Panc1 (cell line): ENCODE data around the gene NUP98. TPM values are rescaled to one million over a fixed set of nuclear protein-coding genes. Genes with fewer than 3 reads are reported as not detected.
"Not testable (repeated sequence)": the region's sequence is repeated elsewhere in the genome, so short reads cannot be mapped to it uniquely, and the experiment has no call there.

Experiments used
- ATAC-seq: fragments of 200-7000 bp; cut with Tn5 transposase; 2 replicates; pipeline ENCODE4 v1.9.1; 2020; ENCODE audit warnings: mild to moderate bottlenecking, moderate library complexity
- BruUV-seq: library from RNA; stranded (reverse); fragments of 400-500 nt; replicated peaks from 2 replicates; lab custom pipeline; 2021; lab: Mats Ljungman, UMichigan
- CTCF ChIA-PET: fragments of 300-600 bp; sonication (Branson Sonifier 250); formaldehyde crosslinking; loops from one replicate; lab custom pipeline; 2022; ENCODE audit warnings: antibody characterized with exemption; lab: Charles Lee
- POLR2A ChIA-PET: fragments of 300-600 bp; sonication (Branson Sonifier 250); formaldehyde crosslinking; loops from one replicate; lab custom pipeline; 2022; ENCODE audit warnings: antibody characterized with exemption; lab: Charles Lee
- DNase-seq: peaks from one replicate; pipeline ENCODE4 v3.0.0-alpha.2; 2010; ENCODE audit warnings: low read depth, low spot score
- H3K27ac ChIP-seq: 2 replicates; pipeline ENCODE4 v1.5.1; 2011; ENCODE audit warnings: mild to moderate bottlenecking, low read length, inconsistent platforms
- H3K27me3 ChIP-seq: fragments of 200-500 bp; sonication (Bioruptor generic); 2 replicates; pipeline ENCODE4 v1.6.0; 2014; ENCODE audit warnings: low read length, inconsistent platforms; ENCODE audit not compliant: control insufficient read depth, insufficient read depth
- H3K36me3 ChIP-seq: fragments of 200-500 bp; sonication (Bioruptor generic); 2 replicates; pipeline ENCODE4 v1.5.1; 2014; ENCODE audit warnings: inconsistent platforms, mild to moderate bottlenecking, low read length, moderate library complexity; ENCODE audit not compliant: control insufficient read depth, insufficient read depth
- H3K4me1 ChIP-seq: 2 replicates; pipeline ENCODE4 v1.5.1; 2011; ENCODE audit warnings: inconsistent platforms, mild to moderate bottlenecking, low read length, moderate library complexity; ENCODE audit not compliant: control insufficient read depth, insufficient read depth
- H3K4me3 ChIP-seq, 2 experiments: 2 replicates each; pipeline ENCODE4 v1.5.1; 2011 to 2012; ENCODE audit warnings: low read depth in 2 of 2, low read length in 2 of 2, mild to moderate bottlenecking in 2 of 2, inconsistent platforms in 1 of 2, moderate library complexity in 1 of 2
- H3K9me3 ChIP-seq: fragments of 200-500 bp; sonication (Bioruptor generic); 2 replicates; pipeline ENCODE4 v1.5.1; 2014; ENCODE audit warnings: low read depth, mild to moderate bottlenecking, inconsistent platforms, low read length, moderate library complexity; ENCODE audit not compliant: control insufficient read depth, insufficient read depth
- POLR2AphosphoS5 ChIP-seq: IDR thresholded peaks from 2 replicates; pipeline ENCODE4 v1.6.1; 2012; ENCODE audit warnings: mild to moderate bottlenecking, low read depth, low read length, moderate library complexity
- SIN3A ChIP-seq: IDR thresholded peaks from 2 replicates; pipeline ENCODE4 v1.6.1; 2012; ENCODE audit warnings: low read depth, mild to moderate bottlenecking, low read length, moderate library complexity, borderline replicate concordance; ENCODE audit not compliant: insufficient read depth
- TCF7L2 ChIP-seq: IDR thresholded peaks from 2 replicates; pipeline ENCODE4 v1.6.1; 2011; ENCODE audit warnings: mild to moderate bottlenecking, low read depth, low read length, inconsistent platforms
- in situ Hi-C: cut with HindIII; loops from 2 replicates; pipeline ENCODE4 v1.10.0; 2016; ENCODE audit warnings: low sequenced_read_pairs, low pct_unique_long_range_greater_than_20kb
- intact Hi-C: fragments of 100-400 bp; cut with micrococcal nuclease; formaldehyde crosslinking; loops from one replicate; pipeline ENCODE4 v1.10.0; 2022; ENCODE audit not compliant: unreplicated experiment
- total RNA-seq: library from RNA; stranded (reverse); gene quantifications from one replicate; pipeline ENCODE4 v1.2.1, GENCODE V29; 2021; ENCODE audit not compliant: unreplicated experiment
- TF ChIP-seq, protein P1 (sequence below): fragments of 450-650 bp; IDR thresholded peaks from 2 replicates; pipeline ENCODE4 v1.5.1; 2017; ENCODE audit warnings: mild to moderate bottlenecking
- TF ChIP-seq, protein P2 (sequence below), 2 experiments: IDR thresholded peaks; 2 replicates each; pipeline ENCODE4 v1.6.1; 2011 to 2012; ENCODE audit warnings: low read depth in 2 of 2, control low read depth in 1 of 2, low read length in 1 of 2, mild to moderate bottlenecking in 1 of 2, moderate library complexity in 1 of 2; ENCODE audit not compliant: insufficient read depth in 1 of 2

The NUP98 gene
- total RNA-seq, 1 experiment from 2014 or later = 244 TPM

DNA sequence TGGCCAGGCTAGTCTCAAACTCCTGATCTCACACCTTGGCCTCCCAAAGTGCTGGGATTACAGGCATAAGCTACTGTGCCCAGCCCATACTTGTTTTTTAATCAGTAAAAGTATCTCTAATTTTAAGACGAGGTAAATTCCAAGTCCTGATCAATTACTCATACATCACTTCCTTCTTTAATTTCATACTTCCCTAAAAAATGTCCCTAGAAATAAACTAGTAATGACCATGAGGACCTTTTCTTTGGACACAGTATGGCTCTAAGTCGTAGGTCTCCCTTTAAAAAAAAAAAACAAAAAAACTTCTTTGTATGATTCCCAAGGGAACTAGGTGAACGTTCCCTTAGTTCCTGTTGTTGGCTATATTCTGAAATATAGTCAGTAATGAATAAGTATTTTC is 29.8 kb downstream of the NUP98 start:
- DNase-seq = no peak
- intact Hi-C loops (no loop called here), in situ Hi-C loops (loop anchor here (10.0 kb wide), 1 partner anchor 53 kb away; no protein-coding TSS in a partner anchor)
- ChIA-PET POLR2A (no interaction called here), CTCF (no interaction called here)
- H3K27ac ChIP-seq = no peak overlapping the region
- no peaks in the 10 kb centered on the region for H3K4me1 ChIP-seq
- no peaks in the 10 kb centered on the region for H3K27me3 ChIP-seq
- H3K4me3 ChIP-seq = no peak overlapping the region
- peaks cover 74% of the 10 kb centered on the region for H3K36me3 ChIP-seq
- no TSS peak for BruUV-seq
- TF ChIP-seq TCF7L2 (no peak), POLR2AphosphoS5 (no peak), SIN3A (no peak)
- TF ChIP-seq, protein P1, sequence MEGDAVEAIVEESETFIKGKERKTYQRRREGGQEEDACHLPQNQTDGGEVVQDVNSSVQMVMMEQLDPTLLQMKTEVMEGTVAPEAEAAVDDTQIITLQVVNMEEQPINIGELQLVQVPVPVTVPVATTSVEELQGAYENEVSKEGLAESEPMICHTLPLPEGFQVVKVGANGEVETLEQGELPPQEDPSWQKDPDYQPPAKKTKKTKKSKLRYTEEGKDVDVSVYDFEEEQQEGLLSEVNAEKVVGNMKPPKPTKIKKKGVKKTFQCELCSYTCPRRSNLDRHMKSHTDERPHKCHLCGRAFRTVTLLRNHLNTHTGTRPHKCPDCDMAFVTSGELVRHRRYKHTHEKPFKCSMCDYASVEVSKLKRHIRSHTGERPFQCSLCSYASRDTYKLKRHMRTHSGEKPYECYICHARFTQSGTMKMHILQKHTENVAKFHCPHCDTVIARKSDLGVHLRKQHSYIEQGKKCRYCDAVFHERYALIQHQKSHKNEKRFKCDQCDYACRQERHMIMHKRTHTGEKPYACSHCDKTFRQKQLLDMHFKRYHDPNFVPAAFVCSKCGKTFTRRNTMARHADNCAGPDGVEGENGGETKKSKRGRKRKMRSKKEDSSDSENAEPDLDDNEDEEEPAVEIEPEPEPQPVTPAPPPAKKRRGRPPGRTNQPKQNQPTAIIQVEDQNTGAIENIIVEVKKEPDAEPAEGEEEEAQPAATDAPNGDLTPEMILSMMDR = no peak
- TF ChIP-seq, protein P2, sequence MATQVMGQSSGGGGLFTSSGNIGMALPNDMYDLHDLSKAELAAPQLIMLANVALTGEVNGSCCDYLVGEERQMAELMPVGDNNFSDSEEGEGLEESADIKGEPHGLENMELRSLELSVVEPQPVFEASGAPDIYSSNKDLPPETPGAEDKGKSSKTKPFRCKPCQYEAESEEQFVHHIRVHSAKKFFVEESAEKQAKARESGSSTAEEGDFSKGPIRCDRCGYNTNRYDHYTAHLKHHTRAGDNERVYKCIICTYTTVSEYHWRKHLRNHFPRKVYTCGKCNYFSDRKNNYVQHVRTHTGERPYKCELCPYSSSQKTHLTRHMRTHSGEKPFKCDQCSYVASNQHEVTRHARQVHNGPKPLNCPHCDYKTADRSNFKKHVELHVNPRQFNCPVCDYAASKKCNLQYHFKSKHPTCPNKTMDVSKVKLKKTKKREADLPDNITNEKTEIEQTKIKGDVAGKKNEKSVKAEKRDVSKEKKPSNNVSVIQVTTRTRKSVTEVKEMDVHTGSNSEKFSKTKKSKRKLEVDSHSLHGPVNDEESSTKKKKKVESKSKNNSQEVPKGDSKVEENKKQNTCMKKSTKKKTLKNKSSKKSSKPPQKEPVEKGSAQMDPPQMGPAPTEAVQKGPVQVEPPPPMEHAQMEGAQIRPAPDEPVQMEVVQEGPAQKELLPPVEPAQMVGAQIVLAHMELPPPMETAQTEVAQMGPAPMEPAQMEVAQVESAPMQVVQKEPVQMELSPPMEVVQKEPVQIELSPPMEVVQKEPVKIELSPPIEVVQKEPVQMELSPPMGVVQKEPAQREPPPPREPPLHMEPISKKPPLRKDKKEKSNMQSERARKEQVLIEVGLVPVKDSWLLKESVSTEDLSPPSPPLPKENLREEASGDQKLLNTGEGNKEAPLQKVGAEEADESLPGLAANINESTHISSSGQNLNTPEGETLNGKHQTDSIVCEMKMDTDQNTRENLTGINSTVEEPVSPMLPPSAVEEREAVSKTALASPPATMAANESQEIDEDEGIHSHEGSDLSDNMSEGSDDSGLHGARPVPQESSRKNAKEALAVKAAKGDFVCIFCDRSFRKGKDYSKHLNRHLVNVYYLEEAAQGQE (IDR thresholded peaks at IDR 0.05; ENCODE audit: insufficient read depth in 1 of 2, low read depth in 2 of 2, low read length in 1 of 2) = no peak
- H3K9me3 ChIP-seq = no peaks in the 10 kb centered on the region
- no peak for ATAC-seq

DNA sequence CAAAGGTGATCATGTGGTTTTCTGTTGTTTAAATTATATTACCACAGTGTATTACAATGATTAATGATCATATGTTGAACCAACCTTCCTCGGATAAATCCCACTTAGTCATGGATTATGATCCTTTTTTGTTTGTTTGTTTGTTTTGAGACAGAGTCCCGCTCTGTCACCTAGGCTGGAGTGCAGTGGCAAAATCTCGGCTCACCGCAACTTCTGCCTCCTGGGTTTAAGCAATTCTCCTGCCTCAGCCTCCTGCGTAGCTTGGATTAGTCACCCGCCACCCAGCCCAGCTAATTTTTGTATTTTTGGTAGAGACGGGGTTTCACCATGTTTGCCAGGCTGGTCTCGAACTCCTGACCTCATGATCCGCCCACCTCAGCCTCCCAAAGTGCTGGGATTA is 30.5 kb downstream of the NUP98 start:
- H3K27me3 ChIP-seq, H3K27ac ChIP-seq, ATAC-seq, CTCF ChIA-PET, POLR2A ChIA-PET, DNase-seq, H3K4me3 ChIP-seq, H3K9me3 ChIP-seq, H3K4me1 ChIP-seq, intact Hi-C loops, BruUV-seq: not testable (repeated sequence)
- in situ Hi-C loops = loop anchor here (10.0 kb wide), 1 partner anchor 52 kb away; no protein-coding TSS in a partner anchor
- H3K36me3 ChIP-seq = peaks cover 73% of the 10 kb centered on the region

DNA sequence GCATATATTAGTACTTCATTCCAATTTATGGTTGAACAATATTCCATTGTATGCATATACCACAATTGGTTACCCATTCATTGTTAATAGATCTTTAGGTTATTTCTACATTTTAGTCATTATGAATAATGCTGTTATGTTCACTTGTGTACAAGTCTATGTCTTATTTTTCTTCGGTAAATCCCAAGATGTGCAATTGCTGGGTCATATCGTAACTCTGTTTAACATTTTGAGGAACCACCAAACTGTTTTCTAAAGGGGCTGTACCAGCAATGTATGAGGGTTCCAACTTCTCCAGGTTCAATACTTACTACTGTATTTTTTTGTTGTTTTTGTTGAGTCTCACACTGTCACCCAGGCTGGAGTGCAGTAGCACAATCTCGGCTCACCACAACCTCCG is 33.1 kb downstream of the NUP98 start:
- H3K36me3 ChIP-seq = peaks cover 77% of the 10 kb centered on the region
- no peaks in the 10 kb centered on the region for H3K9me3 ChIP-seq
- POLR2A ChIA-PET = no interaction called here
- intact Hi-C loops (no loop called here), in situ Hi-C loops (loop anchor here (10.0 kb wide), 1 partner anchor 49 kb away; no protein-coding TSS in a partner anchor)
- no peak overlapping the region for H3K27ac ChIP-seq
- no TSS peak for BruUV-seq
- no peak for ATAC-seq
- DNase-seq = no peak
- no peak overlapping the region for H3K4me3 ChIP-seq
- no peak for TF ChIP-seq POLR2AphosphoS5
- no peak for TF ChIP-seq SIN3A
- TF ChIP-seq, protein P2 (IDR thresholded peaks at IDR 0.05; ENCODE audit: insufficient read depth in 1 of 2, low read depth in 2 of 2, low read length in 1 of 2) = no peak
- TF ChIP-seq, protein P1 = no peak
- no peak for TF ChIP-seq TCF7L2
- CTCF ChIA-PET = no interaction called here
- no peaks in the 10 kb centered on the region for H3K4me1 ChIP-seq
- H3K27me3 ChIP-seq = no peaks in the 10 kb centered on the region
